PC-9 (cell line): Measurements from ENCODE around the gene C5orf58. TPM values are rescaled to one million over a fixed set of nuclear protein-coding genes. Genes with fewer than 3 reads are reported as not detected.

ENCODE experiments used
- BruUV-seq: library from RNA; stranded (reverse); fragments of 400-500 nt; replicated peaks from 2 replicates; lab custom pipeline; 2021; lab: Mats Ljungman, UMichigan
- CTCF ChIA-PET: fragments of 300-600 bp; sonication (Branson Sonifier 250); formaldehyde crosslinking; loops from one replicate; lab custom pipeline; 2022; ENCODE audit warnings: antibody characterized with exemption; lab: Charles Lee
- POLR2A ChIA-PET: fragments of 300-600 bp; sonication (Branson Sonifier 250); formaldehyde crosslinking; loops from one replicate; lab custom pipeline; 2022; ENCODE audit warnings: antibody characterized with exemption; ENCODE audit not compliant: unreplicated experiment; lab: Charles Lee
- DNase-seq, 2 experiments: peaks; one replicate each; pipeline versions ENCODE4 v3.0.0 to v3.0.0-alpha.2; 2015 to 2022; ENCODE audit warnings: mixed read lengths in 1 of 2
- H2AFZ ChIP-seq: fragments of 200-600 bp; sonication (generic); 2 replicates; pipeline ENCODE4 v1.8.1; 2017; ENCODE audit warnings: antibody characterized with exemption
- H3F3A ChIP-seq: fragments of 200-600 bp; sonication (generic); 2 replicates; pipeline ENCODE4 v1.8.1; 2017; ENCODE audit warnings: antibody characterized with exemption, mild to moderate bottlenecking, low read depth; ENCODE audit not compliant: insufficient read depth
- H3K27ac ChIP-seq: fragments of 200-600 bp; sonication (generic); 2 replicates; pipeline ENCODE4 v1.6.1; 2016; ENCODE audit warnings: mixed run types
- H3K27me3 ChIP-seq: fragments of 200-600 bp; sonication (generic); 2 replicates; pipeline ENCODE4 v1.6.1; 2016; ENCODE audit warnings: low read depth, mixed run types; ENCODE audit not compliant: insufficient read depth
- H3K36me3 ChIP-seq: fragments of 200-600 bp; sonication (generic); 2 replicates; pipeline ENCODE4 v1.6.1; 2016; ENCODE audit warnings: low read depth, mixed run types
- H3K4me1 ChIP-seq: fragments of 200-600 bp; sonication (generic); replicated peaks from 2 replicates; pipeline ENCODE4 v1.6.1; 2016; ENCODE audit warnings: mixed run types; ENCODE audit not compliant: insufficient read depth
- H3K4me2 ChIP-seq: fragments of 200-600 bp; sonication (generic); 2 replicates; pipeline ENCODE4 v1.6.1; 2017; ENCODE audit warnings: mixed run types
- H3K4me3 ChIP-seq: fragments of 200-600 bp; sonication (generic); 2 replicates; pipeline ENCODE4 v1.6.1; 2016; ENCODE audit warnings: mixed run types
- H3K79me2 ChIP-seq: fragments of 200-600 bp; sonication (generic); 2 replicates; pipeline ENCODE4 v1.6.1; 2017; ENCODE audit warnings: low read depth, mixed run types
- H3K9me2 ChIP-seq: fragments of 200-600 bp; sonication (generic); 2 replicates; pipeline ENCODE4 v1.8.1; 2017; ENCODE audit warnings: mild to moderate bottlenecking; ENCODE audit not compliant: insufficient read depth
- H3K9me3 ChIP-seq: fragments of 200-600 bp; sonication (generic); 2 replicates; pipeline ENCODE4 v1.8.1; 2016; ENCODE audit warnings: low read depth; ENCODE audit not compliant: insufficient read depth
- H4K20me1 ChIP-seq: fragments of 200-600 bp; sonication (generic); 2 replicates; pipeline ENCODE4 v1.8.1; 2017; ENCODE audit not compliant: insufficient read depth
- EZH2 ChIP-seq: fragments of 200-600 bp; sonication (generic); IDR thresholded peaks from 2 replicates; pipeline ENCODE4 v1.8.0; 2017; ENCODE audit warnings: antibody characterized with exemption, low read depth
- intact Hi-C: fragments of 100-400 bp; cut with micrococcal nuclease; formaldehyde crosslinking; loops from one replicate; pipeline ENCODE4 v1.10.0; 2022; ENCODE audit not compliant: unreplicated experiment
- total RNA-seq: library from RNA; stranded (reverse); gene quantifications from 2 replicates; pipeline ENCODE4 v1.2.3, GENCODE V29; 2021
- TF ChIP-seq, protein P1 (sequence below): fragments of 200-600 bp; sonication (generic); conservative IDR thresholded peaks from 2 replicates; pipeline ENCODE4 v1.6.1; 2017; ENCODE audit warnings: mixed run types, antibody characterized with exemption, mild to moderate bottlenecking, moderate library complexity

The C5orf58 gene
- total RNA-seq, 1 experiment from 2014 or later: not detected

DNA sequence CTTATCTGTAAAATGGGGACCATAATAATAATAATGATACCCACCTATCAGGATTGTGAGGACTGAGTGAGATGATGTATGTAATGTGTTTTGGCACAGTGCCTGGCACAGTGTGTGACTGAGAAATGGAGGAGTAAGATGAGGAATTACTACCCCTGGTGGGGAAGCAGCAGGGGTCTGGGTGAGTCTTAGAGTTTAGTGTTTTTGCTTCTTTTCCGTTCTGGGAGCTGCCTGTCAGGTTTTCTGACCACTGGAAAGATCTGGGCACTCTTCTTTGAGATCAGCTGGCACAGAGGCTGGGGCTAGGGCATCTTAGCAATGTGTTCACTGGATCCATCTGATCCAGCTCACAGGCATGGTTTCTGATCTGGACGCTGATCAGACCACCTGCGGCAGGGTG lies 56.3 kb downstream of the C5orf58 start:
- Histone ChIP-seq H3K4me3 (no peak overlapping the region), H3K9me3 (0 out of 2 replicates have a peak, but pooled peaks cover 9% of the 10 kb centered on the region), H2AFZ (no peak overlapping the region), H3K4me1 (no peaks in the 10 kb centered on the region), H3K27me3 (peaks cover 72% of the 10 kb centered on the region), H3K79me2 (no peaks in the 10 kb centered on the region), H4K20me1 (no peaks in the 10 kb centered on the region), H3K27ac (no peak overlapping the region), H3F3A (no peaks in the 10 kb centered on the region), H3K4me2 (no peak overlapping the region), H3K9me2 (no peaks in the 10 kb centered on the region), H3K36me3 (no peaks in the 10 kb centered on the region)
- CTCF ChIA-PET: no interaction called here
- POLR2A ChIA-PET: no interaction called here
- no peak for DNase-seq
- no TSS peak for BruUV-seq
- no peak for TF ChIP-seq EZH2
- intact Hi-C loops: no loop called here

DNA sequence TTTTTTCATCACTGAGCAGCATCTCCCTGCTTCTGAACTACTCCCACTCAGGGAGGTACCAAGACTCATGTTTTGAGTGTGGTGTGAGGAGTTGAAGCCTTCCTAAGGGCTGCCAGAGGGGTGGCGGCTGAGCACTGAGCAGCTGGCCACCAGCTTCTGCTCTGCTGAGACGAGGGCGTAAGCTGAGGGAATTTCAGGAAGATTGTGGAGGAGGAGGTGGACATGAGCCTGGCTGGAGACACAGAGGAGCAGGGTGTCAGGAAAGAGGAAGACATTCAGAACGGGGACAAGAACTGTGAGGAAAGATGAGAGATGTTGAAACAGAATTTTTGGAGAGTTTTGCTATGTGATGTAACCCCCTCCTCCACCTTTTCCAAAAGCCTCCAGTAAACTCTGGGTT lies 57.0 kb downstream of the C5orf58 start:
- intact Hi-C loops: no loop called here
- no peaks in the 10 kb centered on the region for H3K4me1 ChIP-seq
- no TSS peak for BruUV-seq
- CTCF ChIA-PET: no interaction called here
- H3F3A ChIP-seq: no peaks in the 10 kb centered on the region
- TF ChIP-seq EZH2: no peak
- TF ChIP-seq, protein P1, sequence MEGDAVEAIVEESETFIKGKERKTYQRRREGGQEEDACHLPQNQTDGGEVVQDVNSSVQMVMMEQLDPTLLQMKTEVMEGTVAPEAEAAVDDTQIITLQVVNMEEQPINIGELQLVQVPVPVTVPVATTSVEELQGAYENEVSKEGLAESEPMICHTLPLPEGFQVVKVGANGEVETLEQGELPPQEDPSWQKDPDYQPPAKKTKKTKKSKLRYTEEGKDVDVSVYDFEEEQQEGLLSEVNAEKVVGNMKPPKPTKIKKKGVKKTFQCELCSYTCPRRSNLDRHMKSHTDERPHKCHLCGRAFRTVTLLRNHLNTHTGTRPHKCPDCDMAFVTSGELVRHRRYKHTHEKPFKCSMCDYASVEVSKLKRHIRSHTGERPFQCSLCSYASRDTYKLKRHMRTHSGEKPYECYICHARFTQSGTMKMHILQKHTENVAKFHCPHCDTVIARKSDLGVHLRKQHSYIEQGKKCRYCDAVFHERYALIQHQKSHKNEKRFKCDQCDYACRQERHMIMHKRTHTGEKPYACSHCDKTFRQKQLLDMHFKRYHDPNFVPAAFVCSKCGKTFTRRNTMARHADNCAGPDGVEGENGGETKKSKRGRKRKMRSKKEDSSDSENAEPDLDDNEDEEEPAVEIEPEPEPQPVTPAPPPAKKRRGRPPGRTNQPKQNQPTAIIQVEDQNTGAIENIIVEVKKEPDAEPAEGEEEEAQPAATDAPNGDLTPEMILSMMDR: no peak
- H3K9me3 ChIP-seq: 0 out of 2 replicates have a peak, but pooled peaks cover 9% of the 10 kb centered on the region
- no peak overlapping the region for H3K4me2 ChIP-seq
- H3K4me3 ChIP-seq: no peak overlapping the region
- H3K9me2 ChIP-seq: no peaks in the 10 kb centered on the region
- H4K20me1 ChIP-seq: no peaks in the 10 kb centered on the region
- DNase-seq: no peak
- POLR2A ChIA-PET: no interaction called here
- H2AFZ ChIP-seq: no peak overlapping the region
- no peak overlapping the region for H3K27ac ChIP-seq
- peaks cover 68% of the 10 kb centered on the region for H3K27me3 ChIP-seq
- H3K36me3 ChIP-seq: no peaks in the 10 kb centered on the region
- H3K79me2 ChIP-seq: no peaks in the 10 kb centered on the region

DNA sequence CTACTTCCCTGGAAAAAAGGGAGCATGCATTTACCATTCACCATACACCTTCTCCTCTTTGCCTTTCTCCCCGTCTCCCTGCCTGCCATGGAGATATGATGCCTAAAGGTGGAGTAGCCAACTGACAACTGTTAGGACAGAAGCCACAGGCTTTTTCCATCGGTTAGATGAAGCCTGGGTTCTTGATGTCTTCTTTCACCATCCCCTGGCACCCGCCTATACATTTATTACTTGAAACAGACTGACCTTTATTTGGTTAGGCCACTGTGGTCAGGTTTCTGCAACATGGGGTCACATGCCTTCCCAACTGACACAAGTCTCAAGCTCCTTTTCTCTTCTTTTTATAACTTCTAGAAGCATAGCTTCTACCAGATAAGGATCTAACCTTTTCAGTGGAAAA lies 57.7 kb downstream of the C5orf58 start:
- no peak overlapping the region for H3K4me3 ChIP-seq
- DNase-seq: no peak
- H3K9me2 ChIP-seq: no peaks in the 10 kb centered on the region
- H2AFZ ChIP-seq: no peak overlapping the region
- ChIA-PET CTCF (no interaction called here), POLR2A (no interaction called here)
- no peaks in the 10 kb centered on the region for H3F3A ChIP-seq
- H3K79me2 ChIP-seq: no peaks in the 10 kb centered on the region
- H3K36me3 ChIP-seq: no peaks in the 10 kb centered on the region
- 0 out of 2 replicates have a peak, but pooled peaks cover 9% of the 10 kb centered on the region for H3K9me3 ChIP-seq
- no peaks in the 10 kb centered on the region for H3K4me1 ChIP-seq
- intact Hi-C loops: no loop called here
- peaks cover 69% of the 10 kb centered on the region for H3K27me3 ChIP-seq
- no peak overlapping the region for H3K4me2 ChIP-seq
- TF ChIP-seq, protein P1: no peak
- TF ChIP-seq EZH2: no peak
- no peak overlapping the region for H3K27ac ChIP-seq
- BruUV-seq: no TSS peak
- H4K20me1 ChIP-seq: no peaks in the 10 kb centered on the region
